Left lung (tissue), 10 donors: ENCODE results near the gene PTPN23. TPM values are rescaled to one million over a fixed set of nuclear protein-coding genes. Genes with fewer than 3 reads are reported as not detected.

Experiments
- ATAC-seq: fragments of 200-7000 bp; cut with Tn5 transposase; one replicate; pipeline ENCODE4 v1.9.1; 2020; ENCODE audit warnings: moderate library complexity
- DNase-seq, 4 donors: peaks; one replicate each; pipeline ENCODE4 v3.0.0-alpha.2; 2013 to 2020
- H3K27ac ChIP-seq, 2 donors: fragments of 200-600 bp; sonication (generic) in 1 of 2; one replicate each; pipeline versions ENCODE4 v1.5.0 to v1.8.0; 2020 to 2021
- H3K27me3 ChIP-seq, 2 donors: fragments of 200-600 bp; sonication (generic) in 1 of 2; one replicate each; pipeline versions ENCODE4 v1.5.0 to v1.8.0; 2020 to 2021
- H3K36me3 ChIP-seq, 2 donors: fragments of 200-600 bp; sonication (generic) in 1 of 2; one replicate each; pipeline versions ENCODE4 v1.5.0 to v1.8.0; 2020 to 2021
- H3K4me1 ChIP-seq, 2 donors: fragments of 200-600 bp; one replicate each; pipeline ENCODE4 v1.8.0; 2021
- H3K4me3 ChIP-seq, 2 donors: fragments of 200-600 bp; sonication (generic) in 1 of 2; one replicate each; pipeline versions ENCODE4 v1.5.0 to v1.8.0; 2020 to 2021; ENCODE audit warnings: mild to moderate bottlenecking in 1 of 2
- H3K9me3 ChIP-seq, 2 donors: fragments of 200-600 bp; sonication (generic) in 1 of 2; one replicate each; pipeline versions ENCODE4 v1.5.0 to v1.8.0; 2020 to 2021
- intact Hi-C, 2 donors: fragments of 100-400 bp; cut with DNase I; formaldehyde crosslinking; loops; one replicate each; pipeline versions ENCODE4 v1.11.2 to v1.14.2; 2022
- polyA plus RNA-seq, 6 donors: library from polyadenylated mRNA; unstranded; fragments of 120-200 nt; gene quantifications; one replicate each; pipeline ENCODE4 v1.2.1, GENCODE V29; 2013; ENCODE audit not compliant: insufficient read length in 6 of 6
- total RNA-seq, 2 donors: library from RNA; stranded (reverse); fragmentation: NEBNext Ultra II Directional; extraction: Animal tissue kit (Norgen Biotek cat#: 25700); gene quantifications; one replicate each; pipeline ENCODE4 v1.2.1, GENCODE V29; 2021
- TF ChIP-seq, protein P1 (sequence below), 2 donors: fragments of 200-600 bp; sonication (generic) in 1 of 2; IDR thresholded peaks; one replicate each; pipeline versions ENCODE4 v1.5.0 to v1.8.0; 2021; ENCODE audit warnings: antibody characterized with exemption in 2 of 2
- donor health status: DM: no; HTN: yes; CAD: no.
- donor health status: DM: no; HTN: no; CAD: no.

PTPN23 gene
- total and polyA plus RNA-seq, 8 donors: 19.9 to 53.5 (median 25.6) TPM

DNA sequence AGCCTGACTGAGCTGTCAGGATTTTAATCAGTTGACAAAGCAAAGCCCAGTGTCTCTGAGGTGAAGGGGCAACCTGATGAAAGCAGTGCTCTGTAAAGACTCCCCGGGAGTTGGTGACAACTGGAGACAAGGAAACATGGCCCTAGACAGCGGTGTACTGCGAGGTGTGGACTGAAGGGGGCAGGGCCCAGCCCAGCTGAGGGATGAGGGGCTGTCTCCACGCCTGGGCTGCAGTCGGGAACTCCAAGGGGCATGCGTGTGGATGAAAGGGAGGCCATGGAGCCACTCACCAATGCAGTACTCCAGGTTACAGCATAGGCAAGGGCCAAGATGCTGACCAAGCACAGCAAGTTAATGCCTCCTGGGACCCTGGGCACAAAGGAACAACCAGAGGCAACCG, 49.8 kb downstream of the PTPN23 start:
- H3K4me3 ChIP-seq: no peak overlapping the region
- ATAC-seq (no peak), DNase-seq (no peak)
- TF ChIP-seq, protein P1, sequence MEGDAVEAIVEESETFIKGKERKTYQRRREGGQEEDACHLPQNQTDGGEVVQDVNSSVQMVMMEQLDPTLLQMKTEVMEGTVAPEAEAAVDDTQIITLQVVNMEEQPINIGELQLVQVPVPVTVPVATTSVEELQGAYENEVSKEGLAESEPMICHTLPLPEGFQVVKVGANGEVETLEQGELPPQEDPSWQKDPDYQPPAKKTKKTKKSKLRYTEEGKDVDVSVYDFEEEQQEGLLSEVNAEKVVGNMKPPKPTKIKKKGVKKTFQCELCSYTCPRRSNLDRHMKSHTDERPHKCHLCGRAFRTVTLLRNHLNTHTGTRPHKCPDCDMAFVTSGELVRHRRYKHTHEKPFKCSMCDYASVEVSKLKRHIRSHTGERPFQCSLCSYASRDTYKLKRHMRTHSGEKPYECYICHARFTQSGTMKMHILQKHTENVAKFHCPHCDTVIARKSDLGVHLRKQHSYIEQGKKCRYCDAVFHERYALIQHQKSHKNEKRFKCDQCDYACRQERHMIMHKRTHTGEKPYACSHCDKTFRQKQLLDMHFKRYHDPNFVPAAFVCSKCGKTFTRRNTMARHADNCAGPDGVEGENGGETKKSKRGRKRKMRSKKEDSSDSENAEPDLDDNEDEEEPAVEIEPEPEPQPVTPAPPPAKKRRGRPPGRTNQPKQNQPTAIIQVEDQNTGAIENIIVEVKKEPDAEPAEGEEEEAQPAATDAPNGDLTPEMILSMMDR (IDR thresholded peaks at IDR 0.05): no peak
- no peak overlapping the region for H3K27ac ChIP-seq
- no peaks in the 10 kb centered on the region for H3K4me1 ChIP-seq
- H3K36me3 ChIP-seq: peaks cover 0 to 72% of the 10 kb centered on the region in 2 donors
- H3K9me3 ChIP-seq: no peaks in the 10 kb centered on the region
- no peaks in the 10 kb centered on the region for H3K27me3 ChIP-seq
- intact Hi-C loops: no loop called here

GRCh38 chr3:47431225-47431624, 50.4 kb downstream of the PTPN23 start:
- DNase-seq: no peak
- no peaks in the 10 kb centered on the region for H3K9me3 ChIP-seq
- no peaks in the 10 kb centered on the region for H3K27me3 ChIP-seq
- peaks cover 0 to 66% of the 10 kb centered on the region in 2 donors for H3K36me3 ChIP-seq
- H3K4me1 ChIP-seq: no peaks in the 10 kb centered on the region
- H3K4me3 ChIP-seq: no peak overlapping the region
- intact Hi-C loops: no loop called here
- ATAC-seq: no peak
- TF ChIP-seq, protein P1 (IDR thresholded peaks at IDR 0.05): no peak
- H3K27ac ChIP-seq: no peak overlapping the region

DNA sequence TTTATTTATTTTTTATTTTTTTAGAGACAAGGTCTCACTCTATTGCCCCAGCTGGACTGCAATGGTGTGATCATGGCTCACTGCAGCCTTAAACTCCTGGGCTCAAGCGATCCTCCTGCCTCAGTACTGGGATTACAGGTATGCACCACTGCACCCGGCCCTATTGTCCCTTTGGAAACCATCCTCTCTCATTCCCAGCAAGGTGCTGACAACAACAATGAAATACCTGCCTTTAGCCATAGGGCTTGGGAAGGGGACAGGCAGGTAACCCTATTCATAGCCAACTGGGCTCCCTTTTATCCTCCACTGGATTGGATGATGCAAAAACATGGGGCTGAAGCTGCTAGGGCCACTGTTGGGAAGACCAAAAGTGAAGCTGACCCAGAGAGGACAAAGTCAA, 51.9 kb downstream of the PTPN23 start:
- H3K36me3 ChIP-seq: peaks cover 0 to 56% of the 10 kb centered on the region in 2 donors
- no peak for DNase-seq
- no peaks in the 10 kb centered on the region for H3K27me3 ChIP-seq
- no peak overlapping the region for H3K27ac ChIP-seq
- ATAC-seq: no peak
- intact Hi-C loops: no loop called here
- TF ChIP-seq, protein P1 (IDR thresholded peaks at IDR 0.05): no peak
- no peaks in the 10 kb centered on the region for H3K9me3 ChIP-seq
- H3K4me3 ChIP-seq: no peak overlapping the region
- H3K4me1 ChIP-seq: no peaks in the 10 kb centered on the region

GRCh38 chr3:47433796-47434195, 53.0 kb downstream of the PTPN23 start:
- Histone ChIP-seq H3K4me1 (no peaks in the 10 kb centered on the region), H3K27me3 (no peaks in the 10 kb centered on the region), H3K9me3 (no peaks in the 10 kb centered on the region), H3K4me3 (no peak overlapping the region), H3K36me3 (peaks cover 0 to 52% of the 10 kb centered on the region in 2 donors), H3K27ac (no peak overlapping the region)
- TF ChIP-seq, protein P1 (IDR thresholded peaks at IDR 0.05): no peak
- intact Hi-C loops: no loop called here
- ATAC-seq (no peak), DNase-seq (no peak)

DNA sequence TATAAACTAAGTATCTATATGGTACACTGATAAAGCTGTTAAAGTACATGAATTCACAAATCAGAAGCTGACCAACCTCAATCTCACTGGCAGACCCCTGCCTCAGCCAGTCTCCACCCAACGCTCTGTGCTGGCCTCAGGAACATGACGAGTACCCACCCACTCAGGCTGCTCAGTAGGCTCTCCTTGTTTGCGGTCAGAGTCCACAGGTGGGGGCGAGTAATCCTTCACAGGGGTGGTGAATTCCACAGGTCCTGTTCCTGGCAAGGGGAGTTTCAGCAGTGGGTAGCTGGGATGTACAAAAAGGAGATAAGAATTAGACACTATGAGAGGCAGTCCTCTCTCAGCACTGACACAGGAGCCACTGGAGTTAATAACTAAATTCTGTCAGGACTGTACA, 54.0 kb downstream of the PTPN23 start:
- H3K9me3 ChIP-seq: no peaks in the 10 kb centered on the region
- H3K27me3 ChIP-seq: no peaks in the 10 kb centered on the region
- H3K4me1 ChIP-seq: no peaks in the 10 kb centered on the region
- no peak overlapping the region for H3K27ac ChIP-seq
- H3K4me3 ChIP-seq: no peak overlapping the region
- TF ChIP-seq, protein P1 (IDR thresholded peaks at IDR 0.05): no peak
- intact Hi-C loops: no loop called here
- ATAC-seq: no peak
- H3K36me3 ChIP-seq: peaks cover 0 to 59% of the 10 kb centered on the region in 2 donors
- no peak for DNase-seq
